Measurements from ENCODE around the gene TNFSF13. TPM values are rescaled to one million over a fixed set of nuclear protein-coding genes. Genes with fewer than 3 reads are reported as not detected.

TNFSF13 gene
- total and polyA plus RNA-seq, 2 of the 8 experiments (the other 6 are each of a cell fraction or from before 2014, with no cell fraction given): 2.1 to 2.6 TPM

GRCh38 chr17:7579834-7580603, 21.5 kb downstream of the TNFSF13 start (continued):
- no peak for TF ChIP-seq GABPA (IDR thresholded peaks at IDR 0.05; ENCODE audit: borderline replicate concordance, insufficient read depth, low read length)

Measured in H1 (cell line).